Measurements from ENCODE around the gene PVALEF.
A peak's percentile ranks its signal among the peaks of the same experiment; 100 is the strongest.

The PVALEF gene

DNA sequence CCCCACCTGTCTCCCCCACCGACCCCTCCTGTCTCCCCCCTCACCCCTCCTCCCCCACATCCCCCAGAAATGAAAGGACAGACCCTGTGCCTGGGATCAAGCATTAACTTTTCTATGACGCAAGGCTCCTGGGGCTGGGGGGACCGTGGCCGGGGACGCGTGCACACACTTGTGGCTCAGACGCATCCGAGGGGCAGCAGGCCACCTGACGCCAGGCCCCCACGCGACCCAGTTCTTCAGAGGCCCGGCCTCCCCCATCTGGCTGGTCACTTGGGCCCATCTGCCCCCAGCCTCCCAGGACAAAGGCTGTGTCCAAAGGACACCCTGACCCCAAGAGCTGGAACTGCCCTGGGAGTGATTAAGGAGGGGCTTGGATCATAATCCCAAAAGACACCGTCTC, 14.0 kb upstream of the PVALEF start:
- TF ChIP-seq, protein P1, sequence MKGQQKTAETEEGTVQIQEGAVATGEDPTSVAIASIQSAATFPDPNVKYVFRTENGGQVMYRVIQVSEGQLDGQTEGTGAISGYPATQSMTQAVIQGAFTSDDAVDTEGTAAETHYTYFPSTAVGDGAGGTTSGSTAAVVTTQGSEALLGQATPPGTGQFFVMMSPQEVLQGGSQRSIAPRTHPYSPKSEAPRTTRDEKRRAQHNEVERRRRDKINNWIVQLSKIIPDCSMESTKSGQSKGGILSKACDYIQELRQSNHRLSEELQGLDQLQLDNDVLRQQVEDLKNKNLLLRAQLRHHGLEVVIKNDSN (IDR thresholded peaks at IDR 0.05) = no peak
- TF ChIP-seq TEAD4 (IDR thresholded peaks at IDR 0.05) (no peak), YY1 (IDR thresholded peaks at IDR 0.05; ENCODE audit: low read depth) (no peak), EP300 (IDR thresholded peaks at IDR 0.05; ENCODE audit: borderline replicate concordance) (no peak), TAF1 (IDR thresholded peaks at IDR 0.05; ENCODE audit: low read depth) (no peak), TCF12 (IDR thresholded peaks at IDR 0.05; ENCODE audit: low read depth) (no peak), ZBTB7A (IDR thresholded peaks at IDR 0.05; ENCODE audit: low read depth) (no peak), CREB1 (IDR thresholded peaks at IDR 0.05; ENCODE audit: low read depth) (no peak), FOXM1 (IDR thresholded peaks at IDR 0.05; ENCODE audit: borderline replicate concordance, low read depth) (no peak), RAD21 (IDR thresholded peaks at IDR 0.05; ENCODE audit: low read depth) (no peak), CEBPB (IDR thresholded peaks at IDR 0.05) (no peak), NFIC (IDR thresholded peaks at IDR 0.05) (no peak)
- TF ChIP-seq, protein P2, sequence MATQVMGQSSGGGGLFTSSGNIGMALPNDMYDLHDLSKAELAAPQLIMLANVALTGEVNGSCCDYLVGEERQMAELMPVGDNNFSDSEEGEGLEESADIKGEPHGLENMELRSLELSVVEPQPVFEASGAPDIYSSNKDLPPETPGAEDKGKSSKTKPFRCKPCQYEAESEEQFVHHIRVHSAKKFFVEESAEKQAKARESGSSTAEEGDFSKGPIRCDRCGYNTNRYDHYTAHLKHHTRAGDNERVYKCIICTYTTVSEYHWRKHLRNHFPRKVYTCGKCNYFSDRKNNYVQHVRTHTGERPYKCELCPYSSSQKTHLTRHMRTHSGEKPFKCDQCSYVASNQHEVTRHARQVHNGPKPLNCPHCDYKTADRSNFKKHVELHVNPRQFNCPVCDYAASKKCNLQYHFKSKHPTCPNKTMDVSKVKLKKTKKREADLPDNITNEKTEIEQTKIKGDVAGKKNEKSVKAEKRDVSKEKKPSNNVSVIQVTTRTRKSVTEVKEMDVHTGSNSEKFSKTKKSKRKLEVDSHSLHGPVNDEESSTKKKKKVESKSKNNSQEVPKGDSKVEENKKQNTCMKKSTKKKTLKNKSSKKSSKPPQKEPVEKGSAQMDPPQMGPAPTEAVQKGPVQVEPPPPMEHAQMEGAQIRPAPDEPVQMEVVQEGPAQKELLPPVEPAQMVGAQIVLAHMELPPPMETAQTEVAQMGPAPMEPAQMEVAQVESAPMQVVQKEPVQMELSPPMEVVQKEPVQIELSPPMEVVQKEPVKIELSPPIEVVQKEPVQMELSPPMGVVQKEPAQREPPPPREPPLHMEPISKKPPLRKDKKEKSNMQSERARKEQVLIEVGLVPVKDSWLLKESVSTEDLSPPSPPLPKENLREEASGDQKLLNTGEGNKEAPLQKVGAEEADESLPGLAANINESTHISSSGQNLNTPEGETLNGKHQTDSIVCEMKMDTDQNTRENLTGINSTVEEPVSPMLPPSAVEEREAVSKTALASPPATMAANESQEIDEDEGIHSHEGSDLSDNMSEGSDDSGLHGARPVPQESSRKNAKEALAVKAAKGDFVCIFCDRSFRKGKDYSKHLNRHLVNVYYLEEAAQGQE (IDR thresholded peaks at IDR 0.05; ENCODE audit: low read depth) = no peak

DNA sequence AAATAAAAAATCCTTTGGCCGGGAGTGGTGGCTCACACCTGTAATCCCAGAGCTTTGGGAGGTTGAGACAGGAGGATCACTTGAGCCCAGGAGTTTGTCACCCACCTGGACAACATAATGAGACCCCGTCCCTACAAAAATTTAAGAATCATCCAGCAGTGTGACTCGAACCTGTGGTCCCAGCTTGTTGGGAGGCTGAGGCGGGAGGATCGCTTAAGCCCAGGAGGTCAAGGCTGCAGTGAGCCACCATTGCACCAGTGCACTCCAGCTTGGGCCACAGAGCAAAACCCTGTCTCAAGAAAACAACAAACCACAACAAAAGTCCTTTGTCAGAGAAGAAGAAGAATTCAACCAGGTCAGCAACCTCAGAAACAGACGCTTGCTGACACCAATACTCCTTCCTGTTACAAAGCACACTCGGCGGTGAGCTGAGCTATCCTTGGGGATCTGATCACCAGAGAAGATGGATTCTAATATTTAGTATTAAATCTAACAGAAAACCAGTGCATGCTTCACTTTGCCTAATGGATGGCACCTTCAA, 12.9 kb upstream of the PVALEF start:
- TF ChIP-seq TAF1 (IDR thresholded peaks at IDR 0.05; ENCODE audit: low read depth) (no peak), TCF12 (IDR thresholded peaks at IDR 0.05; ENCODE audit: low read depth) (no peak), EP300 (IDR thresholded peaks at IDR 0.05; ENCODE audit: borderline replicate concordance) (no peak)
- TF ChIP-seq, protein P3, sequence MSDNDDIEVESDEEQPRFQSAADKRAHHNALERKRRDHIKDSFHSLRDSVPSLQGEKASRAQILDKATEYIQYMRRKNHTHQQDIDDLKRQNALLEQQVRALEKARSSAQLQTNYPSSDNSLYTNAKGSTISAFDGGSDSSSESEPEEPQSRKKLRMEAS (IDR thresholded peaks at IDR 0.05) = no peak
- TF ChIP-seq, protein P1 (IDR thresholded peaks at IDR 0.05) = no peak

DNA sequence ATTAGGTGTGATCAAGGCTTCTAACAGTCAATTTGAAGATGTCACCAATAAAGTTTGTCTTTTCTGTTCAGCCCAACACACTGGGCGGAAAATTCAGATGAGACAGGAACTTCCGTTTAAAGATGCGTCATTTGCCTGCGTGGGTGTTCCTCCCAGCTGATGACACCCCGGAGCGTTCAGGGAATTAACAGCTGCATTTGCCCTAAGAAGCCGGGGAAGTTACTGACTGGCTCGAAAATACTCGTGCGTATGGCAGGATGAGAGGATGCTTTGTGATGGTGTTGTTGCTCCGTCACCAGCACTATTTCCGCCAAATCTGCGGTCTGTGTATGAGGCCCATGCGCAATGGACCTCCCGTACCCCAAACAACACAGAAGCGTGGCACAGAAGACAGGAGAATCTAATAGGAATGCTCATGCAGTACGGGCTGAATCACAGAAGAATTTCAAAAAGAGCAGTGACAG, 11.9 kb upstream of the PVALEF start:
- 0 out of 2 replicates have a peak, but pooled peaks have one; percentile 65 for TF ChIP-seq EGR1 (IDR thresholded peaks at IDR 0.05)
- no peak for TF ChIP-seq FOXM1 (IDR thresholded peaks at IDR 0.05; ENCODE audit: borderline replicate concordance, low read depth)
- TF ChIP-seq TAF1 (IDR thresholded peaks at IDR 0.05; ENCODE audit: low read depth) = no peak
- no peak for TF ChIP-seq TEAD4 (IDR thresholded peaks at IDR 0.05)
- TF ChIP-seq CREB1 (IDR thresholded peaks at IDR 0.05; ENCODE audit: low read depth) = no peak
- no peak for TF ChIP-seq NFIC (IDR thresholded peaks at IDR 0.05)

DNA sequence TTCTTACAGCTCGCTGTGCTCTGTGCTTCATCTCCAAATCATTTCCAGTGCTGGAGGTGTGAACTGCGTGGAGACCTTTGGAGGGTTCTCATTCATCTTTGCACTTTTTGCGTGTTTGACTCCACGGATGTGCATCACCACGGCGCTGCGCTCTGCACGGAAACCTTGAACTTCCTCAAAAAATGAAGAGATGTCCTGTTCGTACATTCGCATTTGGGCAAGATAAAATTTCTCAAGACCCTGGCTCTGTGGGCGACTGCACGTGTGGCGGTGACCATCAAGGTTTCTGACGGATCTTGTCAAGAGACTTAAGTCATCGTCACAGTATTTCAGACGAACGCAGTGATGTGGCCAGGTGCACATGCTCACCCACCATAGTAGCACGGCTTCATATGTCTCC, 10.3 kb upstream of the PVALEF start:
- TF ChIP-seq RAD21 (IDR thresholded peaks at IDR 0.05; ENCODE audit: low read depth) (no peak), NFIC (IDR thresholded peaks at IDR 0.05) (no peak), YY1 (IDR thresholded peaks at IDR 0.05; ENCODE audit: low read depth) (no peak), CEBPB (IDR thresholded peaks at IDR 0.05) (no peak), TEAD4 (IDR thresholded peaks at IDR 0.05) (no peak), EP300 (IDR thresholded peaks at IDR 0.05; ENCODE audit: borderline replicate concordance) (no peak)
- TF ChIP-seq, protein P2 (IDR thresholded peaks at IDR 0.05; ENCODE audit: low read depth) = no peak
- TF ChIP-seq, protein P3 (IDR thresholded peaks at IDR 0.05) = no peak
- TF ChIP-seq, protein P1 (IDR thresholded peaks at IDR 0.05) = no peak

DNA sequence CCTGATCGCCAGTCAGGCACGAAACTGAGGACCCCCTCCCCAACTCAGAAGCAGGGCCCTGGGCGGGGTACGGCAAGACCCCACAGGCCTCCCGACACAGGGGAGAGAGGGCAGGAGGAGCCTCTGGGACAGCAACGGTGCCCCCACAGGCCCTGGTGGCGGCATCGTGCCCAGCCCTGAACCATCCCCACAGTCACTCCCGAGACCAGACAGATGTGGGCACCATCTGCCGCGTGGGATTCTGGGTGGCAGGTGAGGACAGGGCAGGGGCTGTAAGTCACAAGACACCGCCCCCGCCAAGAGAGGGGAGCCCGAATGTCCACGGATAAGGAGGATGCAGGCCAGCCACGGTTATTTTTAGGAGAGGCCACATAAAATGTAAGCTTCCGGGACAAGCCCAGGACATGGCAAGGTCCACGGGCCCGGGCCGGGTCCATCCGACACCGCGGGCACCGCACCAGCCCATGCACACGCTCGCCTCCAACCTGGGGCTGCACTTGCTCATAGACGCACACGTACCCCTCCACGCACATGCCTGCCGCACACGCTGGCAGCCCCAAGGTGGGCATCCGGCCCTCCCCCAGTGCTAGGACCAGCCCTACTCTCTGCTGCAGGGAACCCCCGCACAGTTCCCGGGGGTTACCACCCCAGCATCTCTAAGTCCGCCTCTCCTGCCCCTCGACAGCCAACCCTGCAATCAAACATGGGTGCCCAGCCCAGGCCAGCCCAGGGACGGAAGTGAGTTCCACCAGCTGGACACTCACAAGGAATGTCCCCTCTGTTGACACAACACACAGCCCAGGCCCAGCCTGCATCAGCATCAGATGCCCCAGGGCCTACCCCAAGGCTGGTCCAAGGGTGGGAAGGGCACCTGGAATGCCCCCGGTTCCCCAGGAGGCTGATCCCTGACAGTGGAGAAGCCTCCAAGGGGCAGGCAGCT, 8.2 kb upstream of the PVALEF start:
- no peak for TF ChIP-seq RAD21 (IDR thresholded peaks at IDR 0.05; ENCODE audit: low read depth)

Measured in Ishikawa (cell line).